Activated CD4-positive, alpha-beta T cell treated with anti-CD3 and anti-CD28 coated beads, Interleukin-2, amount 50 U/mL, for 4 hours (primary cell): ENCODE data around the gene PRR11.
A peak's percentile ranks its signal among the peaks of the same experiment; 100 is the strongest.
"Not testable (repeated sequence)": the region's sequence is repeated elsewhere in the genome, so short reads cannot be mapped to it uniquely, and the experiment has no call there.

ENCODE experiments used
- DNase-seq, 2 experiments: peaks; one replicate each; pipeline ENCODE4 v3.0.0-alpha.2; 2020

The PRR11 gene

GRCh38 chr17:59155439-59156177, at the start of gene PRR11:
Gene PRR11 (plus strand): TSS chr17:59155746. CDS start chr17:59169753, 14,007 bp downstream.
- DNase-seq, result peak; percentile 85 to 89

- DNase-seq, result peak; percentile 69 to 73
Measured at GRCh38 chr17:59105852-59106462, 49.6 kb upstream of the PRR11 start.

- peak; percentile 97 to 98 for DNase-seq
Measured at GRCh38 chr17:59106463-59107305, 48.9 kb upstream of the PRR11 start, which contains the start of gene TRIM37. Gene TRIM37 (minus strand): TSS chr17:59106880. CDS start chr17:59106461, 419 bp downstream.

- no peak for DNase-seq
Measured at GRCh38 chr17:59107306-59107670, 48.3 kb upstream of the PRR11 start.

GRCh38 chr17:59108400-59109102, 47.0 kb upstream of the PRR11 start:
- DNase-seq, result no peak

GRCh38 chr17:59110973-59111372, 44.6 kb upstream of the PRR11 start:
- DNase-seq, result no peak

GRCh38 chr17:59111539-59111938, 44.0 kb upstream of the PRR11 start:
- no peak for DNase-seq

- no peak for DNase-seq
Measured at GRCh38 chr17:59115474-59115873, 40.1 kb upstream of the PRR11 start.

GRCh38 chr17:59121901-59122480, 33.6 kb upstream of the PRR11 start:
- DNase-seq, result no peak

- no peak for DNase-seq
Measured at GRCh38 chr17:59124665-59125064, 30.9 kb upstream of the PRR11 start.

GRCh38 chr17:59126809-59127417, 28.6 kb upstream of the PRR11 start:
- no peak for DNase-seq

GRCh38 chr17:59129814-59130213, 25.7 kb upstream of the PRR11 start:
- DNase-seq, result no peak

GRCh38 chr17:59131131-59131530, 24.4 kb upstream of the PRR11 start:
- DNase-seq, result no peak

GRCh38 chr17:59138339-59138738, 17.2 kb upstream of the PRR11 start:
- not testable (repeated sequence) for DNase-seq

- DNase-seq, result no peak
Measured at GRCh38 chr17:59139939-59140338, 15.6 kb upstream of the PRR11 start.

- no peak for DNase-seq
Measured at GRCh38 chr17:59141860-59142259, 13.7 kb upstream of the PRR11 start.

- DNase-seq, result no peak
Measured at GRCh38 chr17:59145571-59146096, 9.9 kb upstream of the PRR11 start.

- DNase-seq, result no peak
Measured at GRCh38 chr17:59149051-59149450, 6.5 kb upstream of the PRR11 start.

- no peak for DNase-seq
Measured at GRCh38 chr17:59149841-59150511, 5.6 kb upstream of the PRR11 start.

GRCh38 chr17:59151006-59151405, 4.5 kb upstream of the PRR11 start:
- no peak for DNase-seq

- no peak for DNase-seq
Measured at GRCh38 chr17:59151591-59151990, 4.0 kb upstream of the PRR11 start.
